K562 (cell line): ENCODE data around the gene SKIC3. TPM values are rescaled to one million over a fixed set of nuclear protein-coding genes. Genes with fewer than 3 reads are reported as not detected.

Experiments
- ATAC-seq: fragments of 200-7000 bp; cut with Tn5 transposase; 3 replicates; pipeline ENCODE4 v1.9.1; 2020; ENCODE audit warnings: moderate library complexity
- BruUV-seq: library from RNA; stranded (reverse); fragments of 400-500 nt; replicated peaks from 2 replicates; lab custom pipeline; 2021; lab: Mats Ljungman, UMichigan
- CTCF ChIA-PET: fragments of 300-600 bp; formaldehyde crosslinking; extraction: SDS; loops from one replicate; lab custom pipeline; 2021; ENCODE audit warnings: low intra/inter-chr PET ratio; lab: Yijun Ruan, JAX
- POLR2A ChIA-PET: fragments of 300-600, 350-650 bp; sonication (Branson Sonifier 250); formaldehyde crosslinking; extraction: SDS; loops from one replicate; lab custom pipeline; 2021; ENCODE audit warnings: antibody characterized with exemption, inconsistent platforms; lab: Yijun Ruan, JAX
- DNase-seq, 4 experiments: peaks; one replicate each; pipeline versions ENCODE4 v3.0.0 to v3.0.0-alpha.2; 2011 to 2018; ENCODE audit warnings: low spot score in 3 of 4, mixed read lengths in 3 of 4; ENCODE audit errors: extremely low read depth in 1 of 4
- FAIRE-seq: peaks from 2 replicates; lab custom pipeline; 2011; peaks lifted over from hg19 to GRCh38; lab: Jason Lieb, UNC
- H2AFZ ChIP-seq: 2 replicates; pipeline ENCODE4 v1.6.0; 2011; ENCODE audit warnings: low read depth, low read length, control low read depth, inconsistent platforms
- H3K27ac ChIP-seq: fragments of 200-600 bp; 3 replicates; pipeline ENCODE4 v1.8.0; 2011; ENCODE audit warnings: low read depth, mild to moderate bottlenecking, control low read depth, inconsistent platforms, low read length, moderate library complexity, mixed read lengths; ENCODE audit errors: extremely low read depth
- H3K27me3 ChIP-seq, 2 experiments: fragments of 300-600 bp in 1 of 2; 2 replicates in 1 of 2; 3 replicates in 1 of 2; pipeline versions ENCODE4 v1.6.0 to v1.8.0; 2011; ENCODE audit warnings: inconsistent platforms in 2 of 2, low read length in 2 of 2, mild to moderate bottlenecking in 1 of 2, mixed read lengths in 1 of 2, moderate library complexity in 1 of 2; ENCODE audit not compliant: control insufficient read depth in 2 of 2, insufficient read depth in 2 of 2
- H3K36me3 ChIP-seq: fragments of 300-600 bp; 3 replicates; pipeline ENCODE4 v1.8.0; 2011; ENCODE audit warnings: mild to moderate bottlenecking, low read length, inconsistent platforms; ENCODE audit not compliant: control insufficient read depth, insufficient read depth
- H3K4me1 ChIP-seq, 2 experiments: fragments of 200-600 bp in 1 of 2; replicated peaks in 1 of 2; 2 replicates in 1 of 2; 3 replicates in 1 of 2; pipeline versions ENCODE4 v1.5.1 to v1.8.0; 2011; ENCODE audit warnings: inconsistent platforms in 2 of 2, low read length in 2 of 2, mild to moderate bottlenecking in 1 of 2, mixed read lengths in 1 of 2, moderate library complexity in 1 of 2; ENCODE audit not compliant: control insufficient read depth in 2 of 2, insufficient read depth in 2 of 2
- H3K4me2 ChIP-seq: 2 replicates; pipeline ENCODE4 v1.6.1; 2011; ENCODE audit warnings: low read length, control low read depth, inconsistent platforms, mixed read lengths; ENCODE audit not compliant: insufficient read depth
- H3K4me3 ChIP-seq: fragments of 200-600 bp; sonication (generic), shearing (Covaris generic); 2 replicates; pipeline ENCODE4 v1.5.1; 2016; ENCODE audit warnings: control low read depth, inconsistent platforms
- H3K79me2 ChIP-seq: fragments of 200-600 bp; 3 replicates; pipeline ENCODE4 v1.8.0; 2011; ENCODE audit warnings: low read length, inconsistent platforms; ENCODE audit not compliant: control insufficient read depth, insufficient read depth
- H3K9ac ChIP-seq, 2 experiments: 2 replicates each; pipeline versions ENCODE4 v1.6.0 to v1.6.1; 2011; ENCODE audit warnings: low read depth in 2 of 2, low read length in 2 of 2, control low read depth in 1 of 2, inconsistent platforms in 1 of 2, mild to moderate bottlenecking in 1 of 2, mixed read lengths in 1 of 2; ENCODE audit not compliant: insufficient read depth in 1 of 2
- H3K9me1 ChIP-seq: one replicate; pipeline ENCODE4 v1.6.0; 2011; ENCODE audit warnings: inconsistent platforms, mild to moderate bottlenecking, low read length, moderate library complexity; ENCODE audit not compliant: control insufficient read depth, insufficient read depth
- H3K9me3 ChIP-seq: replicated peaks from 2 replicates; pipeline ENCODE4 v1.5.1; 2011; ENCODE audit warnings: low read depth, low read length, inconsistent platforms; ENCODE audit not compliant: control insufficient read depth, insufficient read depth
- H4K20me1 ChIP-seq: replicated peaks from 2 replicates; pipeline ENCODE4 v1.6.1; 2011; ENCODE audit warnings: low read length, inconsistent platforms, mixed read lengths; ENCODE audit not compliant: control insufficient read depth, insufficient read depth
- CAMTA2 ChIP-seq: fragments of 250-450 bp; sonication (Bioruptor Pico); conservative IDR thresholded peaks from 2 replicates; pipeline ENCODE4 v1.5.1; 2022
- ELF1 ChIP-seq: fragments of 200-800 bp; sonication (Bioruptor generic); IDR thresholded peaks from 2 replicates; pipeline ENCODE4 v1.6.1; 2016; ENCODE audit warnings: missing genetic modification characterization, missing compliant biosample characterization
- MAFG ChIP-seq: fragments of 450-650 bp; conservative IDR thresholded peaks from 2 replicates; pipeline ENCODE4 v1.6.1; 2016; ENCODE audit warnings: missing genetic modification characterization, missing compliant biosample characterization
- NFRKB ChIP-seq: fragments of 450-650 bp; IDR thresholded peaks from 2 replicates; pipeline ENCODE4 v1.6.1; 2016; ENCODE audit warnings: low read depth
- POLR2B ChIP-seq: fragments of 450-650 bp; IDR thresholded peaks from 2 replicates; pipeline ENCODE4 v1.6.1; 2018; ENCODE audit warnings: low read depth; ENCODE audit not compliant: partially characterized antibody
- RCOR1 ChIP-seq, 2 experiments: IDR thresholded peaks; 2 replicates each; pipeline ENCODE4 v1.6.1; 2012; ENCODE audit warnings: low read depth in 2 of 2, low read length in 2 of 2, borderline replicate concordance in 1 of 2, improper control_type of control experiment in 1 of 2
- REST ChIP-seq, 2 experiments: fragments of 450-650 bp; formaldehyde crosslinking in 1 of 2; IDR thresholded peaks; 2 replicates each; pipeline versions ENCODE4 v1.4.0 to v1.6.1; 2014 to 2020; ENCODE audit warnings: mild to moderate bottlenecking in 2 of 2, borderline replicate concordance in 1 of 2, low read depth in 1 of 2
- TCF15 ChIP-seq: fragments of 250-450 bp; sonication (Bioruptor Pico); IDR thresholded peaks from 2 replicates; pipeline ENCODE4 v1.8.0; 2022; ENCODE audit warnings: moderate library complexity, mild to moderate bottlenecking, inconsistent platforms
- U2AF2 ChIP-seq: fragments of 200-400 bp; formaldehyde crosslinking; optimal IDR thresholded peaks from 2 replicates; pipeline ENCODE3; 2017; ENCODE audit warnings: low read depth, mild to moderate bottlenecking, low read length
- ZBTB34 ChIP-seq: fragments of 250-450 bp; sonication (Bioruptor Pico); IDR thresholded peaks from 2 replicates; pipeline ENCODE4 v1.8.0; 2021; ENCODE audit warnings: mild to moderate bottlenecking, moderate library complexity
- ZNF311 ChIP-seq: fragments of 250-450 bp; sonication (Bioruptor Pico); IDR thresholded peaks from 2 replicates; pipeline ENCODE4 v1.4.0; 2020; ENCODE audit warnings: mild to moderate bottlenecking, moderate library complexity
- ZNF511 ChIP-seq: sonication (generic); formaldehyde crosslinking; IDR thresholded peaks from 2 replicates; pipeline ENCODE4 v1.8.0; 2022; ENCODE audit warnings: mild to moderate bottlenecking, missing genetic modification reagents
- WGBS: fragments of 100-300 bp; shearing (Covaris generic); methylation state at CpG from one replicate; pipeline ENCODE4 v1.1.6; 2016; ENCODE audit warnings: low coverage, mixed read lengths; ENCODE audit not compliant: insufficient coverage; ENCODE audit errors: missing lambda C conversion rate; 5-methylcytosine and 5-hydroxymethylcytosine counted together
- in situ Hi-C: fragments of 300-500 bp; cut with MboI; formaldehyde crosslinking; loops from 4 replicates; pipeline ENCODE4 v1.15.0; 2018; ENCODE audit warnings: inconsistent platforms, mixed read lengths
- intact Hi-C: fragments of 100-400 bp; cut with micrococcal nuclease; formaldehyde crosslinking; loops from 2 replicates; pipeline ENCODE4 v1.14.2; 2022
- polyA plus RNA-seq, 8 experiments: library from polyadenylated mRNA; depleted of rRNA in 4 of 8; stranded (reverse) in 5 of 8; unstranded in 3 of 8; fragments of >200 nt; fragmentation: Nextera tagmentation in 2 of 8; fragmentation: Illumina TruSeq in 1 of 8; extraction: Ambion mirVana in 2 of 8; extraction: Trizol in 1 of 8; gene quantifications; 2 replicates each; pipeline versions ENCODE4 v1.2.1 to v1.2.3, GENCODE V29; 2011 to 2014; ENCODE audit warnings: inconsistent platforms in 1 of 8, missing spikeins in 1 of 8
- total RNA-seq, 7 experiments: library from RNA; depleted of rRNA in 6 of 7; stranded (reverse); fragments of >200 nt in 6 of 7; fragmentation: Illumina TruSeq in 2 of 7; extraction: Trizol in 2 of 7; gene quantifications; 2 replicates each; pipeline versions ENCODE4 v1.2.1 to v1.2.3, GENCODE V29; 2011 to 2021; ENCODE audit warnings: low replicate concordance in 1 of 7

Gene SKIC3
- total and polyA plus RNA-seq, 9 of the 15 experiments (the other 6 are each of a cell fraction or from before 2014, with no cell fraction given), result 30.7 to 72.4 (median 44.1) TPM

GRCh38 chr5:95562282-95562681 lies 7.5 kb upstream of the SKIC3 start:
- H3K9me3 ChIP-seq, result no peaks in the 10 kb centered on the region
- H3K4me1 ChIP-seq, result peaks cover 0 to 17% of the 10 kb centered on the region in 2 experiments; a peak in 3 of 5 replicates
- H3K27me3 ChIP-seq, result no peaks in the 10 kb centered on the region
- H4K20me1 ChIP-seq, result no peaks in the 10 kb centered on the region
- CTCF ChIA-PET, result no interaction called here
- no peak overlapping the region for H3K4me3 ChIP-seq
- in situ Hi-C loops (no loop called here), intact Hi-C loops (no loop called here)
- no peaks in the 10 kb centered on the region for H3K9me1 ChIP-seq
- peaks cover 5% of the 10 kb centered on the region; the same call in 1 of the 3 replicates for H3K36me3 ChIP-seq
- WGBS, result 0% methylated on average over 1 of the region's 1 CpG
- FAIRE-seq (no peak), DNase-seq (no peak), ATAC-seq (no peak)
- POLR2A ChIA-PET, result no interaction called here
- no TSS peak for BruUV-seq
- H3K79me2 ChIP-seq, result 0 out of 3 replicates have a peak, but pooled peaks cover 3% of the 10 kb centered on the region
- H3K27ac ChIP-seq, result no peak overlapping the region
- no peak overlapping the region for H3K4me2 ChIP-seq
- no peak overlapping the region for H3K9ac ChIP-seq
- H2AFZ ChIP-seq, result no peak overlapping the region
- TF ChIP-seq NFRKB, result no peak
- TF ChIP-seq RCOR1 (IDR thresholded peaks at IDR 0.05; ENCODE audit: borderline replicate concordance in 1 of 2, low read depth in 2 of 2, low read length in 2 of 2), result no peak
- no peak for TF ChIP-seq ELF1 (tag)
- TF ChIP-seq U2AF2, result no peak
- no peak for TF ChIP-seq REST (IDR thresholded peaks at IDR 0.05; ENCODE audit: borderline replicate concordance)
- no peak for TF ChIP-seq REST (CRISPR knock-in tag; IDR thresholded peaks at IDR 0.05; ENCODE audit: low read depth)
- no peak for TF ChIP-seq CAMTA2
- TF ChIP-seq POLR2B, result no peak
- TF ChIP-seq ZNF511 (CRISPR knock-in tag), result no peak
- TF ChIP-seq ZNF311 (CRISPR knock-in tag), result no peak
- TF ChIP-seq TCF15 (CRISPR knock-in tag), result no peak
- peak; percentile 72 for TF ChIP-seq MAFG (tag)
- TF ChIP-seq ZBTB34, result no peak
